Astrocyte (in vitro differentiated cells and primary cell): ENCODE results near the gene NMNAT3. TPM values are rescaled to one million over a fixed set of nuclear protein-coding genes. Genes with fewer than 3 reads are reported as not detected.

Experiments used
- DNase-seq: peaks from one replicate; pipeline ENCODE4 v3.0.0-alpha.2; 2010; ENCODE audit warnings: low read depth
- FAIRE-seq: peaks from 2 replicates; lab custom pipeline; 2011; peaks lifted over from hg19 to GRCh38; lab: Jason Lieb, UNC
- H2AFZ ChIP-seq: 2 replicates; pipeline ENCODE4 v1.6.0; 2012; ENCODE audit warnings: low read depth, low read length, inconsistent platforms
- H3K27ac ChIP-seq: 2 replicates; pipeline ENCODE4 v1.5.1; 2011; ENCODE audit warnings: low read depth, low read length, inconsistent platforms
- H3K27me3 ChIP-seq: 2 replicates; pipeline ENCODE4 v1.6.0; 2011; ENCODE audit warnings: low read length, inconsistent platforms; ENCODE audit not compliant: insufficient read depth
- H3K36me3 ChIP-seq: 2 replicates; pipeline ENCODE4 v1.5.1; 2011; ENCODE audit warnings: low read length, inconsistent platforms; ENCODE audit not compliant: insufficient read depth
- H3K4me1 ChIP-seq: 2 replicates; pipeline ENCODE4 v1.5.1; 2011; ENCODE audit warnings: low read length, inconsistent platforms; ENCODE audit not compliant: insufficient read depth
- H3K4me2 ChIP-seq: 2 replicates; pipeline ENCODE4 v1.6.0; 2012; ENCODE audit warnings: low read length, inconsistent platforms
- H3K4me3 ChIP-seq: 2 replicates; pipeline ENCODE4 v1.5.1; 2011; ENCODE audit warnings: low read depth, mild to moderate bottlenecking, low read length, inconsistent platforms; ENCODE audit not compliant: insufficient read depth
- H3K79me2 ChIP-seq: 2 replicates; pipeline ENCODE4 v1.6.0; 2012; ENCODE audit warnings: mild to moderate bottlenecking, low read length, inconsistent platforms; ENCODE audit not compliant: insufficient read depth
- H3K9ac ChIP-seq: 2 replicates; pipeline ENCODE4 v1.6.0; 2012; ENCODE audit warnings: mild to moderate bottlenecking, low read length, inconsistent platforms
- H3K9me3 ChIP-seq: 2 replicates; pipeline ENCODE4 v1.5.1; 2012; ENCODE audit warnings: low read depth, mild to moderate bottlenecking, low read length, inconsistent platforms; ENCODE audit not compliant: insufficient read depth
- H4K20me1 ChIP-seq: 2 replicates; pipeline ENCODE4 v1.6.0; 2012; ENCODE audit warnings: low read length, inconsistent platforms; ENCODE audit not compliant: insufficient read depth
- H3K27ac Mint-ChIP-seq: one replicate; pipeline ENCODE4 v1.8.0; 2021; ENCODE audit warnings: mild to moderate bottlenecking, mixed read lengths; ENCODE audit not compliant: unreplicated experiment
- H3K27me3 Mint-ChIP-seq: one replicate; pipeline ENCODE4 v1.8.0; 2021; ENCODE audit warnings: low read depth, mixed read lengths; ENCODE audit not compliant: unreplicated experiment
- H3K36me3 Mint-ChIP-seq: one replicate; pipeline ENCODE4 v1.8.0; 2021; ENCODE audit warnings: low read depth, mixed read lengths; ENCODE audit not compliant: unreplicated experiment
- H3K4me1 Mint-ChIP-seq: one replicate; pipeline ENCODE4 v1.8.0; 2021; ENCODE audit warnings: low read depth, mixed read lengths; ENCODE audit not compliant: unreplicated experiment
- H3K4me3 Mint-ChIP-seq: one replicate; pipeline ENCODE4 v1.8.0; 2021; ENCODE audit warnings: mild to moderate bottlenecking, moderate library complexity, mixed read lengths; ENCODE audit not compliant: unreplicated experiment
- H3K9me3 Mint-ChIP-seq: one replicate; pipeline ENCODE4 v1.8.0; 2021; ENCODE audit warnings: mild to moderate bottlenecking, mixed read lengths; ENCODE audit not compliant: unreplicated experiment
- EZH2 ChIP-seq: IDR thresholded peaks from 2 replicates; pipeline ENCODE4 v1.6.1; 2012; ENCODE audit warnings: mild to moderate bottlenecking, low read length, inconsistent platforms; ENCODE audit not compliant: insufficient read depth
- total RNA-seq: library from RNA; stranded (reverse); gene quantifications from 2 replicates; pipeline ENCODE4 v1.2.1, GENCODE V29; 2021
- TF ChIP-seq, protein P1 (sequence below): IDR thresholded peaks from 2 replicates; pipeline ENCODE4 v1.5.1; 2011; ENCODE audit warnings: low read depth, mild to moderate bottlenecking, inconsistent platforms, low read length, moderate library complexity; ENCODE audit not compliant: insufficient read depth

Gene NMNAT3
- total RNA-seq, 1 donor from 2014 or later = 1.3 TPM

GRCh38 chr3:139555249-139555648, 122.5 kb downstream of the NMNAT3 start:
- Histone ChIP-seq H3K9ac (no peak overlapping the region), H3K4me3 (no peak overlapping the region), H3K4me2 (peak overlapping the region; percentile 11), H3K9me3 (no peaks in the 10 kb centered on the region), H4K20me1 (no peaks in the 10 kb centered on the region), H3K36me3 (no peaks in the 10 kb centered on the region), H3K27me3 (no peaks in the 10 kb centered on the region), H2AFZ (no peak overlapping the region), H3K79me2 (no peaks in the 10 kb centered on the region), H3K27ac (no peak overlapping the region), H3K4me1 (peaks cover 25% of the 10 kb centered on the region)
- Mint-ChIP-seq H3K4me3 (no peak overlapping the region), H3K9me3 (no peaks in the 10 kb centered on the region), H3K4me1 (peaks cover 3% of the 10 kb centered on the region), H3K27me3 (peaks cover 20% of the 10 kb centered on the region), H3K36me3 (no peaks in the 10 kb centered on the region), H3K27ac (no peak overlapping the region)
- DNase-seq = peak; percentile 54
- no peak for FAIRE-seq
- TF ChIP-seq EZH2 = no peak
- TF ChIP-seq, protein P1, sequence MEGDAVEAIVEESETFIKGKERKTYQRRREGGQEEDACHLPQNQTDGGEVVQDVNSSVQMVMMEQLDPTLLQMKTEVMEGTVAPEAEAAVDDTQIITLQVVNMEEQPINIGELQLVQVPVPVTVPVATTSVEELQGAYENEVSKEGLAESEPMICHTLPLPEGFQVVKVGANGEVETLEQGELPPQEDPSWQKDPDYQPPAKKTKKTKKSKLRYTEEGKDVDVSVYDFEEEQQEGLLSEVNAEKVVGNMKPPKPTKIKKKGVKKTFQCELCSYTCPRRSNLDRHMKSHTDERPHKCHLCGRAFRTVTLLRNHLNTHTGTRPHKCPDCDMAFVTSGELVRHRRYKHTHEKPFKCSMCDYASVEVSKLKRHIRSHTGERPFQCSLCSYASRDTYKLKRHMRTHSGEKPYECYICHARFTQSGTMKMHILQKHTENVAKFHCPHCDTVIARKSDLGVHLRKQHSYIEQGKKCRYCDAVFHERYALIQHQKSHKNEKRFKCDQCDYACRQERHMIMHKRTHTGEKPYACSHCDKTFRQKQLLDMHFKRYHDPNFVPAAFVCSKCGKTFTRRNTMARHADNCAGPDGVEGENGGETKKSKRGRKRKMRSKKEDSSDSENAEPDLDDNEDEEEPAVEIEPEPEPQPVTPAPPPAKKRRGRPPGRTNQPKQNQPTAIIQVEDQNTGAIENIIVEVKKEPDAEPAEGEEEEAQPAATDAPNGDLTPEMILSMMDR = no peak

GRCh38 chr3:139554628-139555027, 123.1 kb downstream of the NMNAT3 start:
- Histone ChIP-seq H3K9me3 (no peaks in the 10 kb centered on the region), H3K4me2 (peak overlapping the region; percentile 11), H3K4me3 (no peak overlapping the region), H4K20me1 (no peaks in the 10 kb centered on the region), H2AFZ (no peak overlapping the region), H3K36me3 (no peaks in the 10 kb centered on the region), H3K9ac (no peak overlapping the region), H3K27ac (no peak overlapping the region), H3K27me3 (no peaks in the 10 kb centered on the region), H3K4me1 (peaks cover 19% of the 10 kb centered on the region), H3K79me2 (no peaks in the 10 kb centered on the region)
- Mint-ChIP-seq H3K36me3 (no peaks in the 10 kb centered on the region), H3K27ac (no peak overlapping the region), H3K27me3 (peaks cover 20% of the 10 kb centered on the region), H3K4me1 (peaks cover 2% of the 10 kb centered on the region), H3K9me3 (no peaks in the 10 kb centered on the region), H3K4me3 (no peak overlapping the region)
- FAIRE-seq = no peak
- DNase-seq = no peak
- no peak for TF ChIP-seq EZH2
- TF ChIP-seq, protein P1 = no peak

DNA sequence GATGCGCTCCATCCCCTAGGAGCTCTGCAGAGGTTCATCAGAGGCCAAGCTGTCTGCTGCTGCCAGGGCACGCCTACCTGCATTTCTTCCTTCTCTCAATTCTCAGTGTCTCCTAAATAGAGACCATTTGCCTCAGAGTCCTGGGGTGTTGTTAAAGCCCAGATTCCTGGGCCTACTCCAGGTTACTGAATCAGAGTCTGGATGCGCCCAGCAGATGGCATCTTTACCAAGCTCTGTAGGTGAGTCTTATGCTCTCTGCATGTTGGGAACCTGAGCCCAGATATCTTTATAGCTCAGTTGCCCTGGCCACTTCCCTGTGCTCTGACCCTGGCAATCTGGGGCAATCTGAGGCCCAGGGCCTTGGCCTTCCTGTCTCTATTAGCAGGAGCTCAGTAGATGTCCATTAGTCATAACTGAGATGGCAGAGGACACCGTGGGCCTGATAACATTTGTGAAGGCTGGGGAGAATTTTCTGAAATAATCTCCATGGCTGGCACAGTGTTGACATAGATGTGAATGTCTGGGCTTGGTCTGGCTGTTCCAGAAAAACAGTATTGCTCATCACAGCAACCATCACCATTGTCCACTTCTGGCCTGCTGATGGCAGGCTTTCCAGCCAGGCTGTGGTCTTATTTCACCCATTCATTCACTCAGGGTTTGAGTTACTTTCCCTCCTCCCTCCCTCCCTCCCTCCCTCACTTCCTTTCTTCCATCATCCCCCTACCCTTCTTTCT, 125.0 kb downstream of the NMNAT3 start:
- H3K79me2 ChIP-seq = no peaks in the 10 kb centered on the region
- Mint-ChIP-seq H3K9me3 (peaks cover 3% of the 10 kb centered on the region), H3K4me1 (no peaks in the 10 kb centered on the region), H3K4me3 (no peak overlapping the region), H3K27me3 (peaks cover 34% of the 10 kb centered on the region), H3K27ac (no peak overlapping the region), H3K36me3 (no peaks in the 10 kb centered on the region)
- no peaks in the 10 kb centered on the region for H3K27me3 ChIP-seq
- no peaks in the 10 kb centered on the region for H3K36me3 ChIP-seq
- FAIRE-seq = no peak
- H4K20me1 ChIP-seq = no peaks in the 10 kb centered on the region
- H3K4me2 ChIP-seq = no peak overlapping the region
- no peak overlapping the region for H2AFZ ChIP-seq
- H3K4me1 ChIP-seq = peaks cover 7% of the 10 kb centered on the region
- DNase-seq = no peak
- no peak for TF ChIP-seq EZH2
- TF ChIP-seq, protein P1 = no peak
- H3K27ac ChIP-seq = no peak overlapping the region
- H3K9ac ChIP-seq = no peak overlapping the region
- H3K9me3 ChIP-seq = no peaks in the 10 kb centered on the region
- H3K4me3 ChIP-seq = no peak overlapping the region
